ENCODE data around the gene LZTR1.

DNA sequence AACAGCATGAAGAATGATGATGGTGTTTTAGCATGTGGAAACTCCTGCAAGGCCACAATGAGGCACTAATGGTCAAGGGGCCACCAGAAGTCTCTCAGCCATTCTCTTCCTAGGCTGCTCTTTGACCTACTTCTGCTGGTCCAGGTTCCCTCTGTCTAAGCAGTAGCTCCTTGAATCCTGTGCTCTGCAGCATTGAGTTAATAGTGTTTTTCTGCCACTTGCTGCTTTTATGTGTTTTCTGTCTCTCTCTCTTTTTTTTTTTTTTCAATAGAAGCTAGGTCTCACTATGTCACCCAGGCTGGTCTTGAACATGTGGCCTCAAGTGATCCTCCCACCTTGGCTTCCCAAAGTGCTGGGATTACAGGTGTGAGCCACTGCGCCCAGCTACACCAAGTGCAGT lies 35.1 kb upstream of the LZTR1 start:
- TF ChIP-seq POLR2AphosphoS5 (IDR thresholded peaks at IDR 0.05; ENCODE audit: borderline replicate concordance, low read depth, low read length) (no peak), EZH2 (IDR thresholded peaks at IDR 0.05) (no peak)
